HG02870 (cell line): ENCODE measurements around the gene ARHGEF4.
"Not testable (repeated sequence)": the region's sequence is repeated elsewhere in the genome, so short reads cannot be mapped to it uniquely, and the experiment has no call there.

Experiments
- ATAC-seq: cut with Tn5 transposase; IDR thresholded peaks from one replicate; pipeline ENCODE4 v1.9.1; 2021; ENCODE audit warnings: mild to moderate bottlenecking, moderate library complexity; ENCODE audit not compliant: unreplicated experiment

Gene ARHGEF4

GRCh38 chr2:131067465-131068125, 230.9 kb downstream of the ARHGEF4 start:
- no peak for ATAC-seq

- ATAC-seq = not testable (repeated sequence)
Observed at GRCh38 chr2:131068172-131068571, 231.5 kb downstream of the ARHGEF4 start.

- ATAC-seq = not testable (repeated sequence)
Observed at GRCh38 chr2:131075578-131075977, 238.9 kb downstream of the ARHGEF4 start.

- no peak for ATAC-seq
Observed at GRCh38 chr2:131076707-131077106, 240.0 kb downstream of the ARHGEF4 start.

GRCh38 chr2:131077182-131077846, 240.6 kb downstream of the ARHGEF4 start:
- ATAC-seq = no peak

- ATAC-seq = no peak
Observed at GRCh38 chr2:131077966-131078365, 241.3 kb downstream of the ARHGEF4 start.

GRCh38 chr2:131079931-131080330, 243.2 kb downstream of the ARHGEF4 start:
- not testable (repeated sequence) for ATAC-seq

- ATAC-seq = no peak
Observed at GRCh38 chr2:131081190-131081589, 244.5 kb downstream of the ARHGEF4 start.

GRCh38 chr2:131085646-131086045, 248.9 kb downstream of the ARHGEF4 start:
- no peak for ATAC-seq

- ATAC-seq = no peak
Observed at GRCh38 chr2:131092458-131093005, 255.8 kb downstream of the ARHGEF4 start.

GRCh38 chr2:131093006-131093695, 256.4 kb downstream of the ARHGEF4 start, which contains the start of gene FAM168B:
Gene FAM168B (minus strand): TSS chr2:131093460. CDS start chr2:131082646, 10,814 bp downstream.
- ATAC-seq = peak; percentile 75

GRCh38 chr2:131093696-131094462, 257.2 kb downstream of the ARHGEF4 start:
- peak; percentile 72 for ATAC-seq

- ATAC-seq = no peak
Observed at GRCh38 chr2:131094463-131095281, 258.0 kb downstream of the ARHGEF4 start.
